HepG2 (cell line): ENCODE data around the gene IL4I1. TPM values are rescaled to one million over a fixed set of nuclear protein-coding genes. Genes with fewer than 3 reads are reported as not detected.

Experiments
- DR1 ChIP-seq: sonication (generic); formaldehyde crosslinking; IDR thresholded peaks from 2 replicates; pipeline ENCODE4 v1.8.0; 2021; ENCODE audit warnings: mild to moderate bottlenecking, missing genetic modification reagents, inconsistent platforms
- PITX1 ChIP-seq: sonication (generic); formaldehyde crosslinking; IDR thresholded peaks from 2 replicates; pipeline ENCODE4 v1.5.1; 2020; ENCODE audit warnings: mild to moderate bottlenecking, missing genetic modification reagents
- SIN3A ChIP-seq: IDR thresholded peaks from 2 replicates; pipeline ENCODE4 v1.6.1; 2011; ENCODE audit warnings: low read depth, mild to moderate bottlenecking, control low read depth, low read length, borderline replicate concordance
- SMYD3 ChIP-seq: sonication (generic); formaldehyde crosslinking; IDR thresholded peaks from 2 replicates; pipeline ENCODE4 v1.8.1; 2023; ENCODE audit warnings: mild to moderate bottlenecking, missing genetic modification reagents
- SRSF4 ChIP-seq: fragments of 200-400 bp; formaldehyde crosslinking; IDR thresholded peaks from one replicate; pipeline ENCODE4 v1.6.1; 2018; ENCODE audit warnings: mild to moderate bottlenecking, low read depth, low read length, moderate library complexity; ENCODE audit not compliant: poor library complexity, severe bottlenecking
- ZBTB21 ChIP-seq: sonication (generic); formaldehyde crosslinking; IDR thresholded peaks from 2 replicates; pipeline ENCODE4 v1.4.0; 2020; ENCODE audit warnings: missing genetic modification reagents
- ZNF225 ChIP-seq: sonication (generic); formaldehyde crosslinking; IDR thresholded peaks from 2 replicates; pipeline ENCODE4 v1.4.0; 2020; ENCODE audit warnings: mild to moderate bottlenecking, missing genetic modification reagents
- ZNF3 ChIP-seq: IDR thresholded peaks from 2 replicates; pipeline ENCODE4 v1.7.0; 2017; ENCODE audit warnings: inconsistent platforms
- ZNF343 ChIP-seq: sonication (generic); formaldehyde crosslinking; IDR thresholded peaks from 2 replicates; pipeline ENCODE4 v1.4.0; 2020; ENCODE audit warnings: mild to moderate bottlenecking, missing genetic modification reagents
- ZNF382 ChIP-seq: sonication (generic); formaldehyde crosslinking; IDR thresholded peaks from 2 replicates; pipeline ENCODE4 v1.5.0; 2020; ENCODE audit warnings: missing genetic modification reagents, mild to moderate bottlenecking, borderline replicate concordance
- ZNF550 ChIP-seq: sonication (generic); formaldehyde crosslinking; IDR thresholded peaks from 2 replicates; pipeline ENCODE4 v1.4.0; 2020; ENCODE audit warnings: mild to moderate bottlenecking, missing genetic modification reagents, borderline replicate concordance
- ZNF562 ChIP-seq: sonication (generic); formaldehyde crosslinking; IDR thresholded peaks from 2 replicates; pipeline ENCODE4 v1.8.0; 2022; ENCODE audit warnings: missing genetic modification reagents, borderline replicate concordance
- ZNF652 ChIP-seq: IDR thresholded peaks from 2 replicates; pipeline ENCODE4 v1.6.1; 2016; ENCODE audit warnings: low read depth, borderline replicate concordance
- ZSCAN20 ChIP-seq: sonication (generic); formaldehyde crosslinking; IDR thresholded peaks from 2 replicates; pipeline ENCODE4 v1.4.0; 2020; ENCODE audit warnings: missing genetic modification reagents, mild to moderate bottlenecking, borderline replicate concordance
- polyA plus RNA-seq, 8 experiments: library from polyadenylated mRNA; depleted of rRNA in 3 of 8; stranded (reverse) in 7 of 8; unstranded in 1 of 8; fragments of >200 nt; fragmentation: Illumina TruSeq in 4 of 8; extraction: Trizol in 4 of 8; gene quantifications; 2 replicates each; pipeline versions ENCODE4 v1.2.1 to v1.2.3, GENCODE V29; 2011 to 2016; ENCODE audit warnings: low read depth in 4 of 8, missing spikeins in 1 of 8, mixed read lengths in 1 of 8; ENCODE audit not compliant: insufficient read depth in 1 of 8
- total RNA-seq, 5 experiments: library from RNA; depleted of rRNA; stranded (reverse); fragments of >200 nt; fragmentation: Illumina TruSeq; extraction: Trizol; gene quantifications; 2 replicates each; pipeline ENCODE4 v1.2.3, GENCODE V29; 2016; ENCODE audit warnings: low read depth in 1 of 5
- TF ChIP-seq, protein P1 (sequence below): sonication (generic); formaldehyde crosslinking; IDR thresholded peaks from 2 replicates; pipeline ENCODE4 v1.8.0; 2023; ENCODE audit warnings: mild to moderate bottlenecking, missing genetic modification reagents
- TF ChIP-seq, protein P2 (sequence below): sonication (generic); formaldehyde crosslinking; conservative IDR thresholded peaks from 2 replicates; pipeline ENCODE4 v1.8.0; 2022; ENCODE audit warnings: missing genetic modification reagents
- TF ChIP-seq, protein P3 (sequence below): sonication (generic); formaldehyde crosslinking; IDR thresholded peaks from 2 replicates; pipeline ENCODE4 v1.8.1; 2022; ENCODE audit warnings: low read depth, mild to moderate bottlenecking, missing genetic modification reagents
- TF ChIP-seq, protein P4 (sequence below): sonication (generic); formaldehyde crosslinking; IDR thresholded peaks from 2 replicates; pipeline ENCODE4 v1.9.0; 2022; ENCODE audit warnings: low read depth, missing genetic modification reagents
- TF ChIP-seq, protein P5 (sequence below): sonication (generic); formaldehyde crosslinking; IDR thresholded peaks from 2 replicates; pipeline ENCODE4 v1.8.1; 2023; ENCODE audit warnings: mild to moderate bottlenecking, moderate library complexity, missing genetic modification reagents

Gene IL4I1
- total and polyA plus RNA-seq, 2 of the 13 experiments (the other 11 are each of a cell fraction or from before 2014, with no cell fraction given): not detected

DNA sequence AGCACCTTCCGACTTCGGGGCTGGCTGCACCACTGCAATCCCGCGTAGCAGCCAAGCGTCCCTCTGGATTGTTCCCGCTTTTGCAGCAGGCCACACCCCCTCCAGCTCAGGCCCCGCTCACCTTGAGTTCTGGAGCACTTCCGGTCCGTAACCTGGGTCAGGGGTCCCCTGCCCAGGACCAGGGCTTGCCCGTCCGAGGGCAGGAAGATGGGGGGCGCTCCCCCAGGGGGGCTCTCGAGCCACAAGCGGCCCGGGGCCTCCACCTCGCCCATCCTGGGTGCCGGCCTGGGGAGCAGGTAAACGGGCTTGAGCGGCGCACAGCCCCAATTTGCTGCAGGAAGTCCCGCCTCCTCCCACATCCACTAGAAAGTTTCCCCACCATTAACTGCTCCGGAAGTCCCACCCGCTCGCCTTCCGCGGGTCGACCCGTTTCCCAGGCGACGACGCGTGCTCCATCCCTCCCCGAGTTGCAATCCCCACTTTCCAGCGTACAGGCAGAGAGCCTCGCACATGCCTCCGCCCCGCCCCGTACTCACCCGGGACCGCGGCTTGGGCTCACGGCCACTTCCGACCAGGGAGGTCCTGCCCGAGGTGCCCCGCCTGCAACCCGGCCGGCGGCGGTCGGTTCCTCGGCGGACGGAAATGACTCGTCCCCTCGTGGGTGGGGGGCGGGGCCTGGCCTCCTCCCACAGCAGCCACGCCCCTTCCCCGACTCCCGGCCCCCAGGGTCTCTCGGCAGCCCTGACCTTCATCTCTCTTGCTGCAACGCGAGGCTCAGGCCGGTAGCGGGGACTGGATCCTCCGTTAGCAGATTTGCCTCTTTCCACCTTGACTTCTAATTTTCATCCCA lies 29.5 kb downstream of the IL4I1 start, which contains the start of gene PNKP (continued):
- TF ChIP-seq ZNF382 (CRISPR knock-in tag): no peak
- TF ChIP-seq SIN3A: peak; percentile 48; the same call in 1 of the 2 replicates
- TF ChIP-seq DR1: 0 out of 2 replicates have a peak, but pooled peaks have one; percentile 68
- TF ChIP-seq, protein P1, sequence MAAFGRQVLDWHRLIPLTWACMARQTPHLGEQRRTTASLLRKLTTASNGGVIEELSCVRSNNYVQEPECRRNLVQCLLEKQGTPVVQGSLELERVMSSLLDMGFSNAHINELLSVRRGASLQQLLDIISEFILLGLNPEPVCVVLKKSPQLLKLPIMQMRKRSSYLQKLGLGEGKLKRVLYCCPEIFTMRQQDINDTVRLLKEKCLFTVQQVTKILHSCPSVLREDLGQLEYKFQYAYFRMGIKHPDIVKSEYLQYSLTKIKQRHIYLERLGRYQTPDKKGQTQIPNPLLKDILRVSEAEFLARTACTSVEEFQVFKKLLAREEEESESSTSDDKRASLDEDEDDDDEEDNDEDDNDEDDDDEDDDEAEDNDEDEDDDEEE: peak; percentile 84; the same call in 1 of the 2 replicates
- TF ChIP-seq ZNF550: no peak
- TF ChIP-seq, protein P2, sequence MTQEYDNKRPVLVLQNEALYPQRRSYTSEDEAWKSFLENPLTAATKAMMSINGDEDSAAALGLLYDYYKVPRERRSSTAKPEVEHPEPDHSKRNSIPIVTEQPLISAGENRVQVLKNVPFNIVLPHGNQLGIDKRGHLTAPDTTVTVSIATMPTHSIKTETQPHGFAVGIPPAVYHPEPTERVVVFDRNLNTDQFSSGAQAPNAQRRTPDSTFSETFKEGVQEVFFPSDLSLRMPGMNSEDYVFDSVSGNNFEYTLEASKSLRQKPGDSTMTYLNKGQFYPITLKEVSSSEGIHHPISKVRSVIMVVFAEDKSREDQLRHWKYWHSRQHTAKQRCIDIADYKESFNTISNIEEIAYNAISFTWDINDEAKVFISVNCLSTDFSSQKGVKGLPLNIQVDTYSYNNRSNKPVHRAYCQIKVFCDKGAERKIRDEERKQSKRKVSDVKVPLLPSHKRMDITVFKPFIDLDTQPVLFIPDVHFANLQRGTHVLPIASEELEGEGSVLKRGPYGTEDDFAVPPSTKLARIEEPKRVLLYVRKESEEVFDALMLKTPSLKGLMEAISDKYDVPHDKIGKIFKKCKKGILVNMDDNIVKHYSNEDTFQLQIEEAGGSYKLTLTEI: no peak
- TF ChIP-seq SRSF4: no peak
- 0 out of 2 replicates have a peak, but pooled peaks have one; percentile 82 for TF ChIP-seq SMYD3 (CRISPR knock-in tag)
- no peak for TF ChIP-seq ZNF3
- no peak for TF ChIP-seq ZNF225
- no peak; the same call in 1 of the 2 replicates for TF ChIP-seq ZBTB21 (CRISPR knock-in tag)
- TF ChIP-seq ZNF562: no peak
- TF ChIP-seq ZSCAN20 (CRISPR knock-in tag): 0 out of 2 replicates have a peak, but pooled peaks have one; percentile 12
- 0 out of 2 replicates have a peak, but pooled peaks have one; percentile 55 for TF ChIP-seq ZNF343 (CRISPR knock-in tag)
- TF ChIP-seq, protein P3, sequence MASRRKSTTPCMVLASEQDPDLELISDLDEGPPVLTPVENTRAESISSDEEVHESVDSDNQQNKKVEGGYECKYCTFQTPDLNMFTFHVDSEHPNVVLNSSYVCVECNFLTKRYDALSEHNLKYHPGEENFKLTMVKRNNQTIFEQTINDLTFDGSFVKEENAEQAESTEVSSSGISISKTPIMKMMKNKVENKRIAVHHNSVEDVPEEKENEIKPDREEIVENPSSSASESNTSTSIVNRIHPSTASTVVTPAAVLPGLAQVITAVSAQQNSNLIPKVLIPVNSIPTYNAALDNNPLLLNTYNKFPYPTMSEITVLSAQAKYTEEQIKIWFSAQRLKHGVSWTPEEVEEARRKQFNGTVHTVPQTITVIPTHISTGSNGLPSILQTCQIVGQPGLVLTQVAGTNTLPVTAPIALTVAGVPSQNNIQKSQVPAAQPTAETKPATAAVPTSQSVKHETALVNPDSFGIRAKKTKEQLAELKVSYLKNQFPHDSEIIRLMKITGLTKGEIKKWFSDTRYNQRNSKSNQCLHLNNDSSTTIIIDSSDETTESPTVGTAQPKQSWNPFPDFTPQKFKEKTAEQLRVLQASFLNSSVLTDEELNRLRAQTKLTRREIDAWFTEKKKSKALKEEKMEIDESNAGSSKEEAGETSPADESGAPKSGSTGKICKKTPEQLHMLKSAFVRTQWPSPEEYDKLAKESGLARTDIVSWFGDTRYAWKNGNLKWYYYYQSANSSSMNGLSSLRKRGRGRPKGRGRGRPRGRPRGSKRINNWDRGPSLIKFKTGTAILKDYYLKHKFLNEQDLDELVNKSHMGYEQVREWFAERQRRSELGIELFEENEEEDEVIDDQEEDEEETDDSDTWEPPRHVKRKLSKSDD (CRISPR knock-in tag): no peak
- no peak; the same call in 1 of the 2 replicates for TF ChIP-seq ZNF652 (CRISPR knock-in tag)
- TF ChIP-seq PITX1 (CRISPR knock-in tag): peak; percentile 84
- TF ChIP-seq, protein P4, sequence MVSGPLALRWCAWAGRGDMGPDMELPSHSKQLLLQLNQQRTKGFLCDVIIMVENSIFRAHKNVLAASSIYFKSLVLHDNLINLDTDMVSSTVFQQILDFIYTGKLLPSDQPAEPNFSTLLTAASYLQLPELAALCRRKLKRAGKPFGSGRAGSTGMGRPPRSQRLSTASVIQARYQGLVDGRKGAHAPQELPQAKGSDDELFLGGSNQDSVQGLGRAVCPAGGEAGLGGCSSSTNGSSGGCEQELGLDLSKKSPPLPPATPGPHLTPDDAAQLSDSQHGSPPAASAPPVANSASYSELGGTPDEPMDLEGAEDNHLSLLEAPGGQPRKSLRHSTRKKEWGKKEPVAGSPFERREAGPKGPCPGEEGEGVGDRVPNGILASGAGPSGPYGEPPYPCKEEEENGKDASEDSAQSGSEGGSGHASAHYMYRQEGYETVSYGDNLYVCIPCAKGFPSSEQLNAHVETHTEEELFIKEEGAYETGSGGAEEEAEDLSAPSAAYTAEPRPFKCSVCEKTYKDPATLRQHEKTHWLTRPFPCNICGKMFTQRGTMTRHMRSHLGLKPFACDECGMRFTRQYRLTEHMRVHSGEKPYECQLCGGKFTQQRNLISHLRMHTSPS: peak; percentile 71
- TF ChIP-seq, protein P5, sequence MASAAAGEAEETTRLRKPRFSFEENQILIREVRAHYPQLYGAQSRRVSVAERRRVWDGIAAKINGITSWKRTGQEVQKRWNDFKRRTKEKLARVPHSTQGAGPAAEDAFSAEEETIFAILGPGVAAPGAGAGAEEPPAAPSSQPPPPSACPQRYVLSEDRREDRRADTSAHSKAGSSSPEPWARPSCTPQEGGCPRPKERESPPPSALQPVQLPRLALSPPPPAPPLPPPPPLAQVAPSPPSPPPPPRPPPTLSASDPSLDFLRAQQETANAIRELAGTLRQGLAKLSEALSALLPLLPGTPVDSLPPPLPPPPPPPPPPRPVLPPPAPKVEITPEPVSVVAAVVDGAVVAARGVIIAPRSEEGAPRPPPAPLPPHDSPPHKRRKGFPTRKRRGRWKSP (CRISPR knock-in tag): peak; percentile 53
